ENCODE data around the gene PIWIL1.

The PIWIL1 gene

DNA sequence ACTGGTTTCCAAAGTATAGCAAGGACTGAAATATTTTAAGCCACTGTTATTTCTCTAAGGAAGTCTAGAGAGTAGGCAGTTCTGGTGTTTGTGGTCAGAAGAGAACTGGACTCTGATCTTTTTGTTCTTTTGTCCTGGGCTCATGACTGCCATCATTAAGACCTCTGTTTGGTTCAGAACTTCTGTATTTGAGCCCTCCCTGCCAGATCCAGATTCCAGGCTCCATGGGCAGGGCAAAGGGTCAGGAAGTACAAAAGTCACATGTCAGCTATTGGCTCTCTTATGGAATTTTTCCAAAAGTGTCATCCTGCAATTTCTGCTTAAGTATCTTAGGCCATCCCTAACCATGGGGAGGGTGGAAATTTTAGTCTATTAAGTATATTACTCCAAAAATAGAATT is 6.8 kb downstream of the PIWIL1 start:
- TF ChIP-seq, protein P1, sequence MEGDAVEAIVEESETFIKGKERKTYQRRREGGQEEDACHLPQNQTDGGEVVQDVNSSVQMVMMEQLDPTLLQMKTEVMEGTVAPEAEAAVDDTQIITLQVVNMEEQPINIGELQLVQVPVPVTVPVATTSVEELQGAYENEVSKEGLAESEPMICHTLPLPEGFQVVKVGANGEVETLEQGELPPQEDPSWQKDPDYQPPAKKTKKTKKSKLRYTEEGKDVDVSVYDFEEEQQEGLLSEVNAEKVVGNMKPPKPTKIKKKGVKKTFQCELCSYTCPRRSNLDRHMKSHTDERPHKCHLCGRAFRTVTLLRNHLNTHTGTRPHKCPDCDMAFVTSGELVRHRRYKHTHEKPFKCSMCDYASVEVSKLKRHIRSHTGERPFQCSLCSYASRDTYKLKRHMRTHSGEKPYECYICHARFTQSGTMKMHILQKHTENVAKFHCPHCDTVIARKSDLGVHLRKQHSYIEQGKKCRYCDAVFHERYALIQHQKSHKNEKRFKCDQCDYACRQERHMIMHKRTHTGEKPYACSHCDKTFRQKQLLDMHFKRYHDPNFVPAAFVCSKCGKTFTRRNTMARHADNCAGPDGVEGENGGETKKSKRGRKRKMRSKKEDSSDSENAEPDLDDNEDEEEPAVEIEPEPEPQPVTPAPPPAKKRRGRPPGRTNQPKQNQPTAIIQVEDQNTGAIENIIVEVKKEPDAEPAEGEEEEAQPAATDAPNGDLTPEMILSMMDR (conservative IDR thresholded peaks at IDR 0.05; ENCODE audit: low read depth, low read length), result no peak
- no peak for DNase-seq (ENCODE audit: low read depth)
- no peak overlapping the region for H3K4me3 ChIP-seq (ENCODE audit: low read depth, low read length)

DNA sequence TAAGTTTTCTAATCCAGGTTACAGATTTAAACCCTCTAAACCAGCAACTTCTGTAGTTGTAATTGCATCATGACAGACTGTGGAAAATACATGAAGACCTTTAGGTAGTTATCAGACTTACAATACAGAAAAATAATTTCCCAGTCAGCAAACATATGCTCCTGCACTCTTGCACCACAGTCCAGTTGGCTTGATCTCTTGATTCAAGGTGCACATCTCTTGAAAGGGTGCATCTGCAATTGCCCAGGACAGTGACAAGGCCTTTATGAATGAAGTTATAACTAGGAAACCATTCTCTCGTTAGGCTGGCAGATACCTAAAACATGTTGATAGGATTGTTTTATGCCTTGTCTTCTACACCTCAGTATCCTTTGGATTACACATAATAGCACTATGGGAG is 7.6 kb downstream of the PIWIL1 start:
- H3K4me3 ChIP-seq (ENCODE audit: low read depth, low read length), result no peak overlapping the region
- TF ChIP-seq, protein P1 (conservative IDR thresholded peaks at IDR 0.05; ENCODE audit: low read depth, low read length), result no peak
- no peak for DNase-seq (ENCODE audit: low read depth)

DNA sequence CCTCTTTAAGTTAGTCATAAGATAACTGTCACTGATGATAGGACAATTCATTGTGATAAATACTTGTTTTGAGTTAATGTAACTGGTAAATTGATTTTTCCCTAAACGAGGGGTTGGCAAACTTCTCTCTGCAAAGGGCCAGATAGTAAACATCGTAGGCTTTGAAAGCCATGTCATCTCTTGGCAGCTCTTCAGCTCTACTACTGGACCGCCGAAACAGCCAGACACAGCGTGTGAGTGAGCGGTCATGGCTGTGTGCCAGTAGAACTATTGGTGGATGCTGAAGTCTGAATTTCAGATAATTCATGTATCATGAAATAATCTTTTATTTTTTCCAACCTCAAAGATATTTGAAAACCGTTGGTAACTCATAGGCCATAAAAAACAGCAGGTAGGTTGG is 9.9 kb downstream of the PIWIL1 start:
- TF ChIP-seq, protein P1 (conservative IDR thresholded peaks at IDR 0.05; ENCODE audit: low read depth, low read length), result no peak

DNA sequence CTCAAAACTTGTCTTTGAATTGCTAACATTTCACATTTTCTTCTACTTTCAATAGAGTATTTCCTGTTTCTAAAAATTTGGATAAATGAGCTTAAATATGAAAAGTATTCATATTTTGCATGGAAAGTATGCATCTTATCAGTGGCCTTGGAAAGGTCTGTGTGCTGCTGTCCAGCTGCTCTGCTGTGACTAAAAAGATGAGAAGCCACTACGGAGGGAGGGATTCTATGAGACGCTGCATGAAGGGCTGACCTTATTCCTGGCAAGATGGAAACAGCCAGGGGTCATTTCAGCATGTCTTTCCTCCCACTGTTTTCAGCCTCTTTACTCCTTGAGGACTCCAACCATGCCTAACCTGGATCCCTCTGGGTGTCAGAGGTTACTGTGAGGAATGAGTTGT is 13.0 kb downstream of the PIWIL1 start:
- DNase-seq (ENCODE audit: low read depth), result no peak

More for the DNA sequence above, 9.9 kb downstream of the PIWIL1 start:
- no peak overlapping the region for H3K4me3 ChIP-seq (ENCODE audit: low read depth, low read length)
- no peak for DNase-seq (ENCODE audit: low read depth)

DNA sequence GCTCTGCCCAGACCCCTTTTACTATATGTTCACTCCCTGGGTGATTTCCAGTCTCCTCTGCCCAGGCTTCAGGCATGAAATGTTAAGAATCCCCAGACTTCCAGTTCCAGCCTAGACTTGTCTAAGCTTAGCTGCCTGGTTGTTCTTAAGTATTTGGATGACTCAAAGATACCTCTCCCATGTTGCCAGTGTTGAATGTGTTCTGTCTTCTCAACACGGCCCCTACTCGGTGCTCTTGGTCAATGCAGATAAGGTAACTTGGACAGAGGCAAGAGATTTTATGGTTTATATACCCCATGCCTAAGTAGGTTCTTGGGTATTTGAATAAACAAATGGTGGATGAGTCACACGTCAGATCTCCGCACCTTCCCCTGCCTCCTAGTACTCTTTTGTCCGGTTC is 13.6 kb downstream of the PIWIL1 start:
- TF ChIP-seq, protein P1 (conservative IDR thresholded peaks at IDR 0.05; ENCODE audit: low read depth, low read length), result no peak
- no peak overlapping the region for H3K4me3 ChIP-seq (ENCODE audit: low read depth, low read length)

More for the DNA sequence above, 13.0 kb downstream of the PIWIL1 start:
- TF ChIP-seq, protein P1 (conservative IDR thresholded peaks at IDR 0.05; ENCODE audit: low read depth, low read length), result no peak
- no peak overlapping the region for H3K4me3 ChIP-seq (ENCODE audit: low read depth, low read length)

DNA sequence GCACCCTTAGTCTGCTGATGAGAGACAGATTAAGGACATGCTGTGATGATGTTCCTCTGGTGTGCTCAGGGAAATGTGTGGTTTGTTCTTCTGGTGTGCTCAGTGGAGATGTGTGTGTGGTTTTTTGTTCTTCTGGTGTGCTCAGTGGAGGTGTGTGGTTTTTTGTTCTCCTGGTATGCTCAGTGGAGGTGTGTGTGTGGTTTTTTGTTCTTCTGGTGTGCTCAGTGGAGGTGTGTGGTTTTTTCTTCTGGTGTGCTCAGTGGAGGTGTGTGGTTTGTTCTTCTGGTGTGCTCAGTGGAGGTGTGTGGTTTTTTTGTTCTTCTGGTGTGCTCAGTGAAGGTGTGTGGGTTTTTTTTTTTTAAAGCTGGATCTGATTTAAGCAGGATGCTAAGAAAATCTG is 15.4 kb downstream of the PIWIL1 start:
- no peak overlapping the region for H3K4me3 ChIP-seq (ENCODE audit: low read depth, low read length)
- DNase-seq (ENCODE audit: low read depth), result no peak
- TF ChIP-seq, protein P1 (conservative IDR thresholded peaks at IDR 0.05; ENCODE audit: low read depth, low read length), result no peak

More for the DNA sequence above, 13.6 kb downstream of the PIWIL1 start:
- DNase-seq (ENCODE audit: low read depth), result no peak

DNA sequence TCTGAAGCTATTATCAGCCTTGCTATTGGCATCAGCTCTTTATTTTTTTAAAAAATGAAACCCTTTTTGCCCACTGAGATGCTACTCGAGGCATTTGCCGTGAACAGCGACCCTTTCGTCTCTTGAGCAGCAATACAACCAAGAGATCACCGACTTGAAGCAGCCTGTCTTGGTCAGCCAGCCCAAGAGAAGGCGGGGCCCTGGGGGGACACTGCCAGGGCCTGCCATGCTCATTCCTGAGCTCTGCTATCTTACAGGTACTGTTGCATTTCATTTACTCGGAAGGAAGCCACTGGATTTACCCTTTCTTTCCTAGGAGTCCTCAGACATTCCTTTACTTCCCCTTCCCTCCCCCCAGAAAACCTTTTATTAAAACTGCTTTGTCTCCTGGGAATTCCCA is 16.7 kb downstream of the PIWIL1 start:
- no peak overlapping the region for H3K4me3 ChIP-seq (ENCODE audit: low read depth, low read length)
- TF ChIP-seq, protein P1 (conservative IDR thresholded peaks at IDR 0.05; ENCODE audit: low read depth, low read length), result no peak
- DNase-seq (ENCODE audit: low read depth), result no peak
